Measurements from ENCODE around the gene NCK2. TPM values are rescaled to one million over a fixed set of nuclear protein-coding genes. Genes with fewer than 3 reads are reported as not detected.
"Not testable (repeated sequence)": the region's sequence is repeated elsewhere in the genome, so short reads cannot be mapped to it uniquely, and the experiment has no call there.

NCK2 gene
- total RNA-seq, 6 experiments from 2014 or later: 18.6 to 20.2 (median 19.8) TPM

GRCh38 chr2:105896765-105897163 lies 152.1 kb downstream of the NCK2 start:
- H3K9me3 Mint-ChIP-seq: peaks cover 12% of the 10 kb centered on the region; the same call in 1 of the 2 replicates
- TF ChIP-seq CTCF (IDR thresholded peaks at IDR 0.05): no peak
- no peak overlapping the region for H3K4me3 Mint-ChIP-seq
- peaks cover 1% of the 10 kb centered on the region for H3K27me3 Mint-ChIP-seq (ENCODE audit: insufficient read depth)
- H3K36me3 Mint-ChIP-seq (ENCODE audit: low read depth): peaks cover 11% of the 10 kb centered on the region
- no peaks in the 10 kb centered on the region for H3K4me1 Mint-ChIP-seq (ENCODE audit: low read depth)
- DNase-seq: no peak
- H3K27ac Mint-ChIP-seq: no peak overlapping the region

GRCh38 chr2:105897694-105898093 lies 153.0 kb downstream of the NCK2 start:
- not testable (repeated sequence) for DNase-seq; H3K27me3 Mint-ChIP-seq (ENCODE audit: insufficient read depth); H3K4me3 Mint-ChIP-seq; H3K4me1 Mint-ChIP-seq (ENCODE audit: low read depth); H3K27ac Mint-ChIP-seq
- H3K36me3 Mint-ChIP-seq (ENCODE audit: low read depth): peaks cover 11% of the 10 kb centered on the region
- peaks cover 12% of the 10 kb centered on the region; the same call in 1 of the 2 replicates for H3K9me3 Mint-ChIP-seq

GRCh38 chr2:105903051-105903674 lies 158.5 kb downstream of the NCK2 start:
- Mint-ChIP-seq H3K27me3 (ENCODE audit: insufficient read depth) (peaks cover 9% of the 10 kb centered on the region), H3K36me3 (ENCODE audit: low read depth) (peaks cover 11% of the 10 kb centered on the region; the same call in 1 of the 2 replicates), H3K9me3 (peaks cover 12% of the 10 kb centered on the region; the same call in 1 of the 2 replicates), H3K27ac (no peak overlapping the region), H3K4me1 (ENCODE audit: low read depth) (no peaks in the 10 kb centered on the region), H3K4me3 (no peak overlapping the region)
- DNase-seq: no peak
- TF ChIP-seq CTCF (IDR thresholded peaks at IDR 0.05): no peak

GRCh38 chr2:105904938-105905337 lies 160.2 kb downstream of the NCK2 start:
- Mint-ChIP-seq H3K27me3 (ENCODE audit: insufficient read depth) (peaks cover 13% of the 10 kb centered on the region), H3K4me3 (no peak overlapping the region), H3K27ac (no peak overlapping the region)

GRCh38 chr2:105906481-105906880 lies 161.8 kb downstream of the NCK2 start:
- H3K27ac Mint-ChIP-seq: no peak overlapping the region
- no peak for DNase-seq
- H3K27me3 Mint-ChIP-seq (ENCODE audit: insufficient read depth): peaks cover 13% of the 10 kb centered on the region
- H3K36me3 Mint-ChIP-seq (ENCODE audit: low read depth): no peaks in the 10 kb centered on the region
- peaks cover 9% of the 10 kb centered on the region for H3K4me1 Mint-ChIP-seq (ENCODE audit: low read depth)
- H3K4me3 Mint-ChIP-seq: no peak overlapping the region
- no peak for TF ChIP-seq CTCF (IDR thresholded peaks at IDR 0.05)
- no peaks in the 10 kb centered on the region for H3K9me3 Mint-ChIP-seq

More at GRCh38 chr2:105904938-105905337, 160.2 kb downstream of the NCK2 start:
- DNase-seq: no peak
- peaks cover 3% of the 10 kb centered on the region; the same call in 1 of the 2 replicates for H3K9me3 Mint-ChIP-seq
- TF ChIP-seq CTCF (IDR thresholded peaks at IDR 0.05): no peak
- peaks cover 6% of the 10 kb centered on the region; the same call in 1 of the 2 replicates for H3K4me1 Mint-ChIP-seq (ENCODE audit: low read depth)
- 0 out of 2 replicates have a peak, but pooled peaks cover 3% of the 10 kb centered on the region for H3K36me3 Mint-ChIP-seq (ENCODE audit: low read depth)

GRCh38 chr2:105907184-105907583 lies 162.5 kb downstream of the NCK2 start:
- DNase-seq: no peak
- Mint-ChIP-seq H3K4me3 (no peak overlapping the region), H3K4me1 (ENCODE audit: low read depth) (peaks cover 16% of the 10 kb centered on the region), H3K36me3 (ENCODE audit: low read depth) (no peaks in the 10 kb centered on the region), H3K27ac (no peak overlapping the region), H3K9me3 (no peaks in the 10 kb centered on the region), H3K27me3 (ENCODE audit: insufficient read depth) (peaks cover 13% of the 10 kb centered on the region)
- no peak for TF ChIP-seq CTCF (IDR thresholded peaks at IDR 0.05)

Measured in HFFc6 (cell line).